Pancreas (tissue), 10 donors: ENCODE results near the gene FAM167B. TPM values are rescaled to one million over a fixed set of nuclear protein-coding genes. Genes with fewer than 3 reads are reported as not detected.

Experiments used
- ATAC-seq, 4 donors: fragments of 200-7000 bp; cut with Tn5 transposase; one replicate each; pipeline versions ENCODE4 v1.8.0 to v1.9.1; 2020; ENCODE audit warnings: mild to moderate bottlenecking in 4 of 4, moderate library complexity in 4 of 4
- DNase-seq, 6 donors: peaks; one replicate each; pipeline ENCODE4 v3.0.0-alpha.2; 2020
- FAIRE-seq: peaks from 2 replicates; lab custom pipeline; 2012; peaks lifted over from hg19 to GRCh38; lab: Jason Lieb, UNC
- H3K27ac ChIP-seq, 4 donors: fragments of 200-600 bp; sonication (generic); 1 replicate in 3 of 4; 2 replicates in 1 of 4; pipeline versions ENCODE4 v1.5.0 to v1.8.0; 2020
- H3K27me3 ChIP-seq, 4 donors: fragments of 200-600 bp; one replicate each; pipeline ENCODE4 v1.8.0; 2021
- H3K36me3 ChIP-seq, 3 donors: fragments of 200-600 bp; sonication (generic) in 1 of 3; one replicate each; pipeline versions ENCODE4 v1.5.0 to v1.8.0; 2020 to 2021
- H3K4me1 ChIP-seq, 3 donors: fragments of 200-600 bp; one replicate each; pipeline ENCODE4 v1.8.0; 2021
- H3K4me3 ChIP-seq, 4 donors: fragments of 200-600 bp; sonication (generic) in 2 of 4; one replicate each; pipeline versions ENCODE4 v1.5.0 to v1.8.0; 2020 to 2021
- H3K9me3 ChIP-seq, 4 donors: fragments of 200-600 bp; one replicate each; pipeline ENCODE4 v1.8.0; 2021
- WGBS, 2 donors: extraction: QIAGEN DNeasy Blood & Tissue Kit; methylation state at CpG; one replicate each; pipeline ENCODE4 v1.1.7; 2013; 5-methylcytosine and 5-hydroxymethylcytosine counted together
- intact Hi-C, 3 donors: fragments of 100-400 bp; cut with DNase I; formaldehyde crosslinking; loops; one replicate each; pipeline versions ENCODE4 v1.11.1 to v1.14.2; 2022
- polyA plus RNA-seq, 2 donors: library from polyadenylated mRNA; stranded (reverse); fragments of 200-250 nt; gene quantifications; one replicate each; pipeline ENCODE4 v1.2.3, GENCODE V29; 2013
- total RNA-seq, 6 donors: library from RNA; stranded (reverse); fragmentation: NEBNext Ultra II Directional in 4 of 6; extraction: Animal tissue kit (Norgen Biotek cat#: 25700) in 4 of 6; gene quantifications; one replicate each; pipeline versions ENCODE4 v1.2.1 to v1.2.4, GENCODE V29; 2021 to 2023
- TF ChIP-seq, protein P1 (sequence below), 4 donors: fragments of 200-600 bp; sonication (generic) in 3 of 4; IDR thresholded peaks; one replicate each; pipeline versions ENCODE4 v1.5.0 to v1.8.0; 2021; ENCODE audit warnings: antibody characterized with exemption in 4 of 4
- donor health status: healthy with polysubstance abuse.
- donor health status: DM: no; HTN: no; CAD: no; lungs with moderate emphysema.
- donor health status: DM: no; HTN: no; CAD: no.
- donor health status: control.
- donor health status: control.
- donor health status: Bipolar disorder and iron deficiency.
- donor health status: DM: yes; HTN: yes; CAD: no.
- donor health status: DM: no; HTN: no; CAD: no.
- donor health status: DM: no; HTN: no; CAD: no.
- donor health status: DM: yes; HTN: yes; CAD: no.

Gene FAM167B
- total and polyA plus RNA-seq, 8 donors, result 1.6 to 12.0 (median 3.5) TPM

DNA sequence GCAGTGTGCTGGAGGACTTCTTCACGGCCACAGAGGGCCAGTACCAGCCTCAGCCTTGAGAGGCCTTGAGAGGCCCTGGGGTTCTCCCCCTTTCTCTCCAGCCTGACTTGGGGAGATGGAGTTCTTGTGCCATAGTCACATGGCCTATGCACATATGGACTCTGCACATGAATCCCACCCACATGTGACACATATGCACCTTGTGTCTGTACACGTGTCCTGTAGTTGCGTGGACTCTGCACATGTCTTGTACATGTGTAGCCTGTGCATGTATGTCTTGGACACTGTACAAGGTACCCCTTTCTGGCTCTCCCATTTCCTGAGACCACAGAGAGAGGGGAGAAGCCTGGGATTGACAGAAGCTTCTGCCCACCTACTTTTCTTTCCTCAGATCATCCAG lies 38.6 kb downstream of the FAM167B start:
- FAIRE-seq (no peak), ATAC-seq (no peak), DNase-seq (no peak)
- TF ChIP-seq, protein P1, sequence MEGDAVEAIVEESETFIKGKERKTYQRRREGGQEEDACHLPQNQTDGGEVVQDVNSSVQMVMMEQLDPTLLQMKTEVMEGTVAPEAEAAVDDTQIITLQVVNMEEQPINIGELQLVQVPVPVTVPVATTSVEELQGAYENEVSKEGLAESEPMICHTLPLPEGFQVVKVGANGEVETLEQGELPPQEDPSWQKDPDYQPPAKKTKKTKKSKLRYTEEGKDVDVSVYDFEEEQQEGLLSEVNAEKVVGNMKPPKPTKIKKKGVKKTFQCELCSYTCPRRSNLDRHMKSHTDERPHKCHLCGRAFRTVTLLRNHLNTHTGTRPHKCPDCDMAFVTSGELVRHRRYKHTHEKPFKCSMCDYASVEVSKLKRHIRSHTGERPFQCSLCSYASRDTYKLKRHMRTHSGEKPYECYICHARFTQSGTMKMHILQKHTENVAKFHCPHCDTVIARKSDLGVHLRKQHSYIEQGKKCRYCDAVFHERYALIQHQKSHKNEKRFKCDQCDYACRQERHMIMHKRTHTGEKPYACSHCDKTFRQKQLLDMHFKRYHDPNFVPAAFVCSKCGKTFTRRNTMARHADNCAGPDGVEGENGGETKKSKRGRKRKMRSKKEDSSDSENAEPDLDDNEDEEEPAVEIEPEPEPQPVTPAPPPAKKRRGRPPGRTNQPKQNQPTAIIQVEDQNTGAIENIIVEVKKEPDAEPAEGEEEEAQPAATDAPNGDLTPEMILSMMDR (IDR thresholded peaks at IDR 0.05), result no peak
- intact Hi-C loops, result no loop called here
- 87 to 89% methylated on average over 3 of the region's 3 CpGs for WGBS, 2 donors
- Histone ChIP-seq H3K36me3 (no peaks in the 10 kb centered on the region), H3K4me1 (peaks cover 0 to 7% (median 0%) of the 10 kb centered on the region in 3 donors), H3K27ac (no peak overlapping the region), H3K27me3 (no peaks in the 10 kb centered on the region), H3K9me3 (no peaks in the 10 kb centered on the region), H3K4me3 (no peak overlapping the region)

- TF ChIP-seq, protein P1 (IDR thresholded peaks at IDR 0.05), result no peak
- ATAC-seq, result no peak
- DNase-seq, result no peak
- no peak for FAIRE-seq
- H3K4me3 ChIP-seq, result no peak overlapping the region
- H3K9me3 ChIP-seq, result no peaks in the 10 kb centered on the region
- no peak overlapping the region for H3K27ac ChIP-seq
- no peaks in the 10 kb centered on the region for H3K27me3 ChIP-seq
- 97 to 98% methylated on average over 4 of the region's 4 CpGs for WGBS, 2 donors
- no peaks in the 10 kb centered on the region for H3K36me3 ChIP-seq
- peaks cover 0 to 11% (median 7%) of the 10 kb centered on the region in 3 donors for H3K4me1 ChIP-seq
- intact Hi-C loops, result no loop called here
Observed at GRCh38 chr1:32286763-32287162, 39.7 kb downstream of the FAM167B start.

DNA sequence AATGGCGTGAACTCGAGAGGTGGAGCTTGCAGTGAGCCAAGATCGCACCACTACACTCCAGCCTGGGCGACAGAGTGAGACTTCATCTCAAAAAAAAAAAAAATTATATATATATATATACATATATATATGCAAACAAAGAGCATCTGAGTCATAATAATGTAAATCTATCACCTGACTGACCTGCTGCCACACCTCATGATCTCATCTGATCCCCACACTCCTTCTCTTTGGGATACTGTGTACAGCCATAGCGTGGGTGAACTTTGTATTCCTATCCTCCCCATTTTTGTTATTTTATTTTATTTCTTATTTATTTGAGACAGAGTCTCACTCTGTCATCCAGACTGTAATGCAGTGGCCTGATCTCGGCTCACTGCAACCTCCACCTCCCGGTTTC lies 42.2 kb downstream of the FAM167B start:
- intact Hi-C loops, result no loop called here
- H3K9me3 ChIP-seq, result no peaks in the 10 kb centered on the region
- no peak overlapping the region for H3K4me3 ChIP-seq
- 96% methylated on average over 7 of the region's 7 CpGs for WGBS, 2 donors
- H3K36me3 ChIP-seq, result no peaks in the 10 kb centered on the region
- DNase-seq (no peak), FAIRE-seq (no peak), ATAC-seq (no peak)
- no peak overlapping the region for H3K27ac ChIP-seq
- TF ChIP-seq, protein P1 (IDR thresholded peaks at IDR 0.05), result no peak
- H3K27me3 ChIP-seq, result no peaks in the 10 kb centered on the region
- H3K4me1 ChIP-seq, result peaks cover 0 to 11% (median 7%) of the 10 kb centered on the region in 3 donors

DNA sequence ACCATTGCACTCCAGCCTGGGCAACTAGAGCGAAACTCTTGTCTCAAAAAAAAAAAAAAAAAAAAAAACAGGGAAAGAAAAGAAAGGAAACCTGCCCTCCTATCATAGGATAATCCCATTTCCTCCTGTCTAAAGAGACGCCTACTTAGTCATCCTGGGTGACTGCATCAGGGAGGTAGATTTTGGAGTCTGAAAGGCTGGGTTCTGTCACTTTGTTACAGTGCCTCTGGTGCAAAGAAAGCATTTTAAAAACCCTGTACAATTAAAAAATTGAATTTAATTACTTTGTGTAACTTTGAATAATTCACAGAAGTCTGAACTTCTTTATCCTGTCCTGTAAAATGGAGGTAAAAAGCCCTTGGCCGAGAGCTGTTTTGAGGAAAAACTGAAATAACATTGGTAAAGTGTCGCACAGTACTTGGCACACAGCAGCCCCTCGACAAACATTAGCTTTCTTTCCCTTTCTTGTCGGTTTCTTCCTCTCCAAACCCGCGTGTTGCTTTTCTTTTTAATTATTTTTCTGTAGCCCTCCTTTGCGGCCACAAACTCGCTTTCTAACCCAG lies 44.2 kb downstream of the FAM167B start:
- FAIRE-seq, result no peak
- H3K27me3 ChIP-seq, result no peaks in the 10 kb centered on the region
- H3K4me3 ChIP-seq, result peak overlapping the region; percentile 47 to 84 (median 66)
- DNase-seq, result no peak
- peak in 2 of 4 donors; percentile 15 to 54 for ATAC-seq
- H3K4me1 ChIP-seq, result peaks cover 0 to 11% (median 7%) of the 10 kb centered on the region in 3 donors
- H3K36me3 ChIP-seq, result no peaks in the 10 kb centered on the region
- intact Hi-C loops, result no loop called here
- H3K9me3 ChIP-seq, result no peaks in the 10 kb centered on the region
- TF ChIP-seq, protein P1 (IDR thresholded peaks at IDR 0.05), result no peak
- H3K27ac ChIP-seq, result peak overlapping the region; percentile 63 to 86 (median 79)
- 43 to 44% methylated on average over 10 of the region's 10 CpGs for WGBS, 2 donors
